GM08714 (cell line): Measurements from ENCODE around the gene JAG1.
"Not testable (repeated sequence)": the region's sequence is repeated elsewhere in the genome, so short reads cannot be mapped to it uniquely, and the experiment has no call there.

Source experiments
- H3K4me3 ChIP-seq: fragments of 200-500 bp; sonication (Bioruptor generic); 2 replicates; pipeline ENCODE4 v1.5.1; 2014; ENCODE audit warnings: mild to moderate bottlenecking, low read length, inconsistent platforms
- ZNF274 ChIP-seq: IDR thresholded peaks from 2 replicates; pipeline ENCODE4 v1.6.1; 2012; ENCODE audit warnings: mild to moderate bottlenecking, low read depth, low read length

JAG1 gene

GRCh38 chr20:10635476-10636208, 38.2 kb downstream of the JAG1 start:
- no peak for TF ChIP-seq ZNF274
- no peak overlapping the region for H3K4me3 ChIP-seq

- no peak for TF ChIP-seq ZNF274
- no peak overlapping the region for H3K4me3 ChIP-seq
Measured at GRCh38 chr20:10634683-10635411, 39.0 kb downstream of the JAG1 start.

- H3K4me3 ChIP-seq, result no peak overlapping the region
- no peak for TF ChIP-seq ZNF274
Measured at GRCh38 chr20:10634211-10634610, 39.6 kb downstream of the JAG1 start.

GRCh38 chr20:10633718-10634117, 40.1 kb downstream of the JAG1 start:
- no peak overlapping the region for H3K4me3 ChIP-seq
- TF ChIP-seq ZNF274, result no peak

- no peak for TF ChIP-seq ZNF274
- no peak overlapping the region for H3K4me3 ChIP-seq
Measured at GRCh38 chr20:10632721-10633509, 40.9 kb downstream of the JAG1 start.

GRCh38 chr20:10631126-10631525, 42.7 kb downstream of the JAG1 start:
- no peak overlapping the region for H3K4me3 ChIP-seq
- TF ChIP-seq ZNF274, result no peak

GRCh38 chr20:10629946-10630650, 43.7 kb downstream of the JAG1 start:
- TF ChIP-seq ZNF274, result no peak
- no peak overlapping the region for H3K4me3 ChIP-seq

GRCh38 chr20:10626896-10627295, 46.9 kb downstream of the JAG1 start:
- H3K4me3 ChIP-seq, result no peak overlapping the region
- no peak for TF ChIP-seq ZNF274

- no peak for TF ChIP-seq ZNF274
Measured at GRCh38 chr20:10625641-10626040, 48.2 kb downstream of the JAG1 start.

GRCh38 chr20:10622657-10623418, 51.0 kb downstream of the JAG1 start:
- TF ChIP-seq ZNF274, result no peak
- H3K4me3 ChIP-seq, result no peak overlapping the region

More at GRCh38 chr20:10625641-10626040, 48.2 kb downstream of the JAG1 start:
- no peak overlapping the region for H3K4me3 ChIP-seq

- no peak overlapping the region for H3K4me3 ChIP-seq
- no peak for TF ChIP-seq ZNF274
Measured at GRCh38 chr20:10621149-10621548, 52.6 kb downstream of the JAG1 start.

- no peak for TF ChIP-seq ZNF274
- no peak overlapping the region for H3K4me3 ChIP-seq
Measured at GRCh38 chr20:10619427-10619826, 54.4 kb downstream of the JAG1 start.

- no peak for TF ChIP-seq ZNF274
- H3K4me3 ChIP-seq, result no peak overlapping the region
Measured at GRCh38 chr20:10618611-10619245, 55.1 kb downstream of the JAG1 start.

- H3K4me3 ChIP-seq, result not testable (repeated sequence)
Measured at GRCh38 chr20:10617549-10618133, 56.2 kb downstream of the JAG1 start.
